Nephron progenitor cell (in vitro differentiated cells): Measurements from ENCODE around the gene TM4SF4.

Experiments
- DNase-seq: peaks from one replicate; pipeline ENCODE4 v3.0.0; 2021
- H3K27ac Mint-ChIP-seq: 2 replicates; pipeline ENCODE4 v1.8.0; 2021; ENCODE audit warnings: mild to moderate bottlenecking, moderate library complexity, mixed read lengths
- H3K27me3 Mint-ChIP-seq: 2 replicates; pipeline ENCODE4 v1.8.0; 2021; ENCODE audit warnings: mild to moderate bottlenecking, low read depth, mixed read lengths; ENCODE audit not compliant: poor library complexity
- H3K36me3 Mint-ChIP-seq: 2 replicates; pipeline ENCODE4 v1.8.0; 2021; ENCODE audit warnings: low read depth, mixed read lengths
- H3K4me1 Mint-ChIP-seq: 2 replicates; pipeline ENCODE4 v1.8.0; 2021; ENCODE audit warnings: mixed read lengths
- H3K4me3 Mint-ChIP-seq: 2 replicates; pipeline ENCODE4 v1.8.0; 2021; ENCODE audit warnings: mild to moderate bottlenecking, moderate library complexity, mixed read lengths
- H3K9me3 Mint-ChIP-seq: 2 replicates; pipeline ENCODE4 v1.8.0; 2021; ENCODE audit warnings: mild to moderate bottlenecking, moderate library complexity, mixed read lengths
- CTCF ChIP-seq: fragments of 200-600 bp; sonication (generic); IDR thresholded peaks from 2 replicates; pipeline ENCODE4 v1.5.0; 2021; ENCODE audit warnings: antibody characterized with exemption

Gene TM4SF4

DNA sequence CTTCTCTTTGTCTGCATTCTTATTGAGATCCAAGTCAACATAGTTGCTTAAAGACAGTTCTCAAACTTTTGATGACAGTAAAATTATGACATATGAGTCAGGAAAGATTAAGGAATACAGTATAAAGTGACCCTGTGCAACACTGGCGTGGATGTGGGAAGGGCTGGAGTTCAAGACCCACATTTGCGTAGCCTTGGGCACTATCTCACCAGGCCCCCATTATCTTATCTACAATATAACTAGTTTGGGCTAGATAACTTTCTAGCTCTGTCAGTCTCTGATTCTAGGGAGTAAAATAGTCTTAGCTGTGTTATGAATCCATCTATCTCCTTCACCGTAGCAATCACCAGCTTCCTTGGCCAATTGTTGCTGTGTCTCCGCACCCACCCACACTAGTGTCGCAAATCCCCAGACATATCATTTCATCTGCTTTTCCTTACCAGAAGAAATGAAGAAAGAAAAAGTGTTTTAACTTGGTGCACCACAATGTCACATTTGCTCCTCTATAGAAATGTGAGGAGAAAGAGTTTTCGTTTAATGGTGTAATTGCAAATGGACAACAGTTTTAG lies 14.9 kb upstream of the TM4SF4 start:
- no peaks in the 10 kb centered on the region for H3K36me3 Mint-ChIP-seq
- peaks cover 4% of the 10 kb centered on the region for H3K27me3 Mint-ChIP-seq
- no peaks in the 10 kb centered on the region for H3K4me1 Mint-ChIP-seq
- no peak overlapping the region for H3K27ac Mint-ChIP-seq
- TF ChIP-seq CTCF, result no peak
- no peak for DNase-seq
- H3K4me3 Mint-ChIP-seq, result no peak overlapping the region
- H3K9me3 Mint-ChIP-seq, result no peaks in the 10 kb centered on the region

GRCh38 chr3:149460117-149460516 lies 14.4 kb upstream of the TM4SF4 start:
- H3K9me3 Mint-ChIP-seq, result no peaks in the 10 kb centered on the region
- H3K27ac Mint-ChIP-seq, result no peak overlapping the region
- H3K4me3 Mint-ChIP-seq, result no peak overlapping the region
- H3K27me3 Mint-ChIP-seq, result peaks cover 4% of the 10 kb centered on the region
- no peaks in the 10 kb centered on the region for H3K36me3 Mint-ChIP-seq
- peaks cover 1% of the 10 kb centered on the region for H3K4me1 Mint-ChIP-seq
- DNase-seq, result no peak
- TF ChIP-seq CTCF, result no peak

- H3K27ac Mint-ChIP-seq, result no peak overlapping the region
- H3K27me3 Mint-ChIP-seq, result peaks cover 4% of the 10 kb centered on the region
- H3K4me3 Mint-ChIP-seq, result no peak overlapping the region
- TF ChIP-seq CTCF, result no peak
- peaks cover 17% of the 10 kb centered on the region for H3K4me1 Mint-ChIP-seq
- no peaks in the 10 kb centered on the region for H3K9me3 Mint-ChIP-seq
- no peaks in the 10 kb centered on the region for H3K36me3 Mint-ChIP-seq
- no peak for DNase-seq
Measured at GRCh38 chr3:149462051-149462450, 12.4 kb upstream of the TM4SF4 start.

- Mint-ChIP-seq H3K4me1 (peaks cover 21% of the 10 kb centered on the region), H3K36me3 (no peaks in the 10 kb centered on the region), H3K27ac (no peak overlapping the region), H3K9me3 (no peaks in the 10 kb centered on the region), H3K4me3 (no peak overlapping the region), H3K27me3 (peaks cover 4% of the 10 kb centered on the region)
- no peak for TF ChIP-seq CTCF
- no peak for DNase-seq
Measured at GRCh38 chr3:149462581-149463011, 11.9 kb upstream of the TM4SF4 start.

- no peak overlapping the region for H3K27ac Mint-ChIP-seq
- H3K4me1 Mint-ChIP-seq, result peaks cover 27% of the 10 kb centered on the region
Measured at GRCh38 chr3:149463921-149464320, 10.6 kb upstream of the TM4SF4 start.

More at GRCh38 chr3:149463921-149464320, 10.6 kb upstream of the TM4SF4 start:
- Mint-ChIP-seq H3K36me3 (no peaks in the 10 kb centered on the region), H3K4me3 (no peak overlapping the region), H3K27me3 (peaks cover 4% of the 10 kb centered on the region), H3K9me3 (no peaks in the 10 kb centered on the region)
- no peak for TF ChIP-seq CTCF
- DNase-seq, result no peak
